Measurements from ENCODE around the gene TRAPPC5.

DNA sequence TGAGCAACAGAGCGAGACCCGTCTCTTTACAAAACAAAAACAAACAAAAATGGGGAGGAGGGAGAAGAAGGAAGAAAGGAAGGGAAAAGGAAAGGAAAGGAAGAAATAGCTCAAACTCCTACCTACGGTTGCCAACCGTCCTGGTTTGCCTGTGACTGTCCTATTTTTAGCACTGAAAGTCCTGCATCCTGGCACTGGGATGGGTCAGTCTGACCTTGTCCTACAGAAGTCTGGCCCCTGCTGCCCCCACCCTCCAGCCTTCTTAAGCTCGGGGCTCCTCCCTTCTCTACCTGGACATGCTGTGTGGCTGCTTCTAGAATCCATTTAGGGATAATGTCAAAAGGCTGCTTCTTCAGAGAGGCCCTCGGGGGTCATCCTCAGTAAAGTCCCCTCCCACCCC, 45.0 kb upstream of the TRAPPC5 start:
- no peak for TF ChIP-seq CTCF (IDR thresholded peaks at IDR 0.05 in 8 of 11, conservative IDR thresholded peaks at IDR 0.05 in 3 of 11)
- no peak for TF ChIP-seq POLR2AphosphoS5 (IDR thresholded peaks at IDR 0.05)

All from spleen (tissue), 7 donors.